Right atrium auricular region (tissue), 2 donors: Measurements from ENCODE around the gene FAT2. TPM values are rescaled to one million over a fixed set of nuclear protein-coding genes. Genes with fewer than 3 reads are reported as not detected.

Source experiments
- DNase-seq: peaks from one replicate; pipeline ENCODE4 v3.0.0-alpha.2; 2019; ENCODE audit warnings: low spot score
- H3K27ac ChIP-seq, 2 donors: fragments of 200-600 bp; sonication (generic); 1 replicate in 1 of 2; 2 replicates in 1 of 2; pipeline ENCODE4 v1.5.1; 2016 to 2019
- H3K27me3 ChIP-seq, 2 donors: fragments of 200-600 bp; sonication (generic); one replicate each; pipeline versions ENCODE4 v1.5.1 to v1.6.0; 2017 to 2019
- H3K36me3 ChIP-seq: fragments of 200-600 bp; sonication (generic); one replicate; pipeline ENCODE4 v1.5.1; 2016
- H3K4me1 ChIP-seq, 2 donors: fragments of 200-600 bp; sonication (generic); one replicate each; pipeline versions ENCODE4 v1.5.1 to v1.6.0; 2017 to 2019
- H3K4me3 ChIP-seq, 2 donors: fragments of 200-600 bp; sonication (generic); 1 replicate in 1 of 2; 2 replicates in 1 of 2; pipeline ENCODE4 v1.5.1; 2017 to 2019; ENCODE audit warnings: mild to moderate bottlenecking in 1 of 2, moderate library complexity in 1 of 2
- H3K9me3 ChIP-seq, 2 donors: fragments of 200-600 bp; sonication (generic); one replicate each; pipeline ENCODE4 v1.5.1; 2019
- total RNA-seq, 2 donors: library from RNA; depleted of rRNA; stranded (reverse); fragments of >200 nt; gene quantifications; one replicate each; pipeline ENCODE4 v1.1.0, GENCODE V29; 2016
- TF ChIP-seq, protein P1 (sequence below), 2 donors: fragments of 200-600 bp; sonication (generic); IDR thresholded peaks; one replicate each; pipeline ENCODE4 v1.5.1; 2019; ENCODE audit warnings: antibody characterized with exemption in 2 of 2

Gene FAT2, protein sequence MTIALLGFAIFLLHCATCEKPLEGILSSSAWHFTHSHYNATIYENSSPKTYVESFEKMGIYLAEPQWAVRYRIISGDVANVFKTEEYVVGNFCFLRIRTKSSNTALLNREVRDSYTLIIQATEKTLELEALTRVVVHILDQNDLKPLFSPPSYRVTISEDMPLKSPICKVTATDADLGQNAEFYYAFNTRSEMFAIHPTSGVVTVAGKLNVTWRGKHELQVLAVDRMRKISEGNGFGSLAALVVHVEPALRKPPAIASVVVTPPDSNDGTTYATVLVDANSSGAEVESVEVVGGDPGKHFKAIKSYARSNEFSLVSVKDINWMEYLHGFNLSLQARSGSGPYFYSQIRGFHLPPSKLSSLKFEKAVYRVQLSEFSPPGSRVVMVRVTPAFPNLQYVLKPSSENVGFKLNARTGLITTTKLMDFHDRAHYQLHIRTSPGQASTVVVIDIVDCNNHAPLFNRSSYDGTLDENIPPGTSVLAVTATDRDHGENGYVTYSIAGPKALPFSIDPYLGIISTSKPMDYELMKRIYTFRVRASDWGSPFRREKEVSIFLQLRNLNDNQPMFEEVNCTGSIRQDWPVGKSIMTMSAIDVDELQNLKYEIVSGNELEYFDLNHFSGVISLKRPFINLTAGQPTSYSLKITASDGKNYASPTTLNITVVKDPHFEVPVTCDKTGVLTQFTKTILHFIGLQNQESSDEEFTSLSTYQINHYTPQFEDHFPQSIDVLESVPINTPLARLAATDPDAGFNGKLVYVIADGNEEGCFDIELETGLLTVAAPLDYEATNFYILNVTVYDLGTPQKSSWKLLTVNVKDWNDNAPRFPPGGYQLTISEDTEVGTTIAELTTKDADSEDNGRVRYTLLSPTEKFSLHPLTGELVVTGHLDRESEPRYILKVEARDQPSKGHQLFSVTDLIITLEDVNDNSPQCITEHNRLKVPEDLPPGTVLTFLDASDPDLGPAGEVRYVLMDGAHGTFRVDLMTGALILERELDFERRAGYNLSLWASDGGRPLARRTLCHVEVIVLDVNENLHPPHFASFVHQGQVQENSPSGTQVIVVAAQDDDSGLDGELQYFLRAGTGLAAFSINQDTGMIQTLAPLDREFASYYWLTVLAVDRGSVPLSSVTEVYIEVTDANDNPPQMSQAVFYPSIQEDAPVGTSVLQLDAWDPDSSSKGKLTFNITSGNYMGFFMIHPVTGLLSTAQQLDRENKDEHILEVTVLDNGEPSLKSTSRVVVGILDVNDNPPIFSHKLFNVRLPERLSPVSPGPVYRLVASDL (N-terminal part only)
- not detected for total RNA-seq

DNA sequence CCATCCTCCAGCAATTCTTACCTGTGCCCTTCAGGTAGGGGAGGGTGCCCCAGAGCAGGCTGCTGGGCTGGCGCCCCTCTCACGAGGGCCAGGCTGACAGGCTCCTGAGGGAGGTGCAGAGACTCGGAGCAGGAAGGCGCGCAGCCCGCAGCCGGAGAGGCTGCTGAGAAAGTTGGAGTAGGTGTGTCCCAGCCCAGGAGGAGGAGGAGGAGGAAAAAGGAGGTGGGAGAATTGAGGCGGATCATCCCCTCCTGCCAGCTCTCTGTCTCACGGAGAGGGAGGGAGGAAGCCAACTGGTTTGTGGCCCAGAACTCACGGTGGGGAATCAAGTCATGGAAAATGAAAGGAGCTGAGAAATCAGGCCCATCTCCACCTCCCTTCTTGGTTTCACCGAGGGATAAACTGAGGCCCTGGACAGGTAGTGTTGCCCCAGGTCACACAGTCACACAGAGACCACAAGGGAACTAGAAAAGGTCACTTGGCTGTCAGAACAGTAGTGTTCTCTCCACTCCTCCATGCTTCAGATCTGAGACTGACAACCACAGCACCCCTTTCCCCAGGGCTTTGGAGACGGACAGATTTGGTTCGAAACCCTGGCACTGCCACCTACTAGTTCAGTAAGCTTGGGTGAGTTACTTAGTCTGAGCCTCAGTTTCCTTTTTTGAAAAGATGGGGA lies at the start of gene FAT2:
TSS of gene FAT2 (minus strand) at position 188 of the 676 bp plus-strand sequence. CDS start 22,400 bp downstream, outside the sequence.
- DNase-seq: no peak
- no peaks in the 10 kb centered on the region for H3K27me3 ChIP-seq

GRCh38 chr5:151638619-151639018 lies 47.5 kb upstream of the FAT2 start:
- no peak for DNase-seq

More for the DNA sequence above, at the start of gene FAT2:
- H3K4me1 ChIP-seq: peaks cover 0 to 8% of the 10 kb centered on the region in 2 donors
- H3K36me3 ChIP-seq: no peaks in the 10 kb centered on the region
- no peak within 1 kb of the TSS for H3K4me3 ChIP-seq
- no peak within 1 kb of the TSS for H3K27ac ChIP-seq
- H3K9me3 ChIP-seq: no peaks in the 10 kb centered on the region
- TF ChIP-seq, protein P1, sequence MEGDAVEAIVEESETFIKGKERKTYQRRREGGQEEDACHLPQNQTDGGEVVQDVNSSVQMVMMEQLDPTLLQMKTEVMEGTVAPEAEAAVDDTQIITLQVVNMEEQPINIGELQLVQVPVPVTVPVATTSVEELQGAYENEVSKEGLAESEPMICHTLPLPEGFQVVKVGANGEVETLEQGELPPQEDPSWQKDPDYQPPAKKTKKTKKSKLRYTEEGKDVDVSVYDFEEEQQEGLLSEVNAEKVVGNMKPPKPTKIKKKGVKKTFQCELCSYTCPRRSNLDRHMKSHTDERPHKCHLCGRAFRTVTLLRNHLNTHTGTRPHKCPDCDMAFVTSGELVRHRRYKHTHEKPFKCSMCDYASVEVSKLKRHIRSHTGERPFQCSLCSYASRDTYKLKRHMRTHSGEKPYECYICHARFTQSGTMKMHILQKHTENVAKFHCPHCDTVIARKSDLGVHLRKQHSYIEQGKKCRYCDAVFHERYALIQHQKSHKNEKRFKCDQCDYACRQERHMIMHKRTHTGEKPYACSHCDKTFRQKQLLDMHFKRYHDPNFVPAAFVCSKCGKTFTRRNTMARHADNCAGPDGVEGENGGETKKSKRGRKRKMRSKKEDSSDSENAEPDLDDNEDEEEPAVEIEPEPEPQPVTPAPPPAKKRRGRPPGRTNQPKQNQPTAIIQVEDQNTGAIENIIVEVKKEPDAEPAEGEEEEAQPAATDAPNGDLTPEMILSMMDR (IDR thresholded peaks at IDR 0.05): no peak

GRCh38 chr5:151637676-151638075 lies 46.5 kb upstream of the FAT2 start:
- H3K27me3 ChIP-seq: no peaks in the 10 kb centered on the region
- H3K9me3 ChIP-seq: peaks cover 0 to 3% of the 10 kb centered on the region in 2 donors
- no peak for DNase-seq
- no peaks in the 10 kb centered on the region for H3K36me3 ChIP-seq
- H3K27ac ChIP-seq: no peak overlapping the region
- H3K4me1 ChIP-seq: peaks cover 0 to 2% of the 10 kb centered on the region in 2 donors
- no peak overlapping the region for H3K4me3 ChIP-seq
- TF ChIP-seq, protein P1 (IDR thresholded peaks at IDR 0.05): no peak

More at GRCh38 chr5:151638619-151639018, 47.5 kb upstream of the FAT2 start:
- H3K4me3 ChIP-seq: no peak overlapping the region
- H3K4me1 ChIP-seq: no peaks in the 10 kb centered on the region
- H3K9me3 ChIP-seq: peaks cover 0 to 3% of the 10 kb centered on the region in 2 donors
- no peaks in the 10 kb centered on the region for H3K27me3 ChIP-seq
- TF ChIP-seq, protein P1 (IDR thresholded peaks at IDR 0.05): no peak
- H3K27ac ChIP-seq: no peak overlapping the region
- H3K36me3 ChIP-seq: no peaks in the 10 kb centered on the region

- H3K27me3 ChIP-seq: no peaks in the 10 kb centered on the region
- H3K9me3 ChIP-seq: no peaks in the 10 kb centered on the region
- no peak for DNase-seq
- peaks cover 0 to 12% of the 10 kb centered on the region in 2 donors for H3K4me1 ChIP-seq
- H3K4me3 ChIP-seq: no peak overlapping the region
- TF ChIP-seq, protein P1 (IDR thresholded peaks at IDR 0.05): no peak
- H3K36me3 ChIP-seq: no peaks in the 10 kb centered on the region
- no peak overlapping the region for H3K27ac ChIP-seq
Observed at GRCh38 chr5:151633892-151634291, 42.8 kb upstream of the FAT2 start.

- no peak overlapping the region for H3K4me3 ChIP-seq
- no peaks in the 10 kb centered on the region for H3K27me3 ChIP-seq
- no peak overlapping the region for H3K27ac ChIP-seq
- H3K36me3 ChIP-seq: no peaks in the 10 kb centered on the region
- H3K9me3 ChIP-seq: no peaks in the 10 kb centered on the region
- TF ChIP-seq, protein P1 (IDR thresholded peaks at IDR 0.05): no peak
- no peak for DNase-seq
- peaks cover 0 to 21% of the 10 kb centered on the region in 2 donors for H3K4me1 ChIP-seq
Observed at GRCh38 chr5:151632941-151633340, 41.8 kb upstream of the FAT2 start.
